HG03064 (cell line): ENCODE measurements around the gene FAM228B.
"Not testable (repeated sequence)": the region's sequence is repeated elsewhere in the genome, so short reads cannot be mapped to it uniquely, and the experiment has no call there.

Experiments
- ATAC-seq: cut with Tn5 transposase; IDR thresholded peaks from one replicate; pipeline ENCODE4 v1.9.1; 2021; ENCODE audit warnings: low read depth; ENCODE audit not compliant: unreplicated experiment

Gene FAM228B

DNA sequence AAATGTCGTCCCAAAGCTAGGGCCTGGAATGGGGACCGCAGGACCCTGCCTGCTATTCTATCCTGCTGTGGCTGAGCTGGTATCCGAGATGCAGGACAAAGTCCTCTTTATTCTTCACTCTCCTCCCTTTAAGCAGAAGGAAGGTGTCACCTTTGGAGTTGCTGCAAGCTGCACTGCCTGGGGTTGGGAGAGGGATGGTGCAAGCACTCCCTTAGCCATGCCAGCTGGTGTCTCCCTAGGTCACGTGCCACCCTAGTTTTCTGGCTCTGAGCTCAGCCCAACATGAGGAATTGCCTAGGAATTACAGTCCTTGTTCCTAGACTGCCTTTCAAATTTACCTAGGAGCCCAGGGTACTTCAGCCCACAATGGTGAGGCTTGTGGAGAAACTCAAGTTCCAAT is 30.2 kb downstream of the FAM228B start:
- no peak for ATAC-seq

DNA sequence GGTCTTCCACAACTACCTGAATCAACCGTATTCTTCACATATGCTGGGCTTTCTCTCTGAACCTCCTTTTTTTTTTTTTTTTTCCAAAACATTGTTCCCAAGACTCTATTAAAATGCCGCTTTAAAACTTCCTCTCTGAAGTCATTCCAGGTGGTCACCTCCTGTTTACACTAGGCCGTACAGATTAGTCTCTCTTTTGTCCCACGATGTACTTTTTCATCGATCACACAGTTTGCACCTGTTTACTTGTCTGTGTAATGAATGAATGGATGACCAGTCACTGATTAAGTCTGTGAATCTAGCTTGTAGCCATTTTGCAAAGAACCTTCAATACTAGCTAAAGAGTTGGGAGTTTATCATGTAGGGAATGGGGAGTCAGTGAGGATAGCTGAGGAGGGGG is 34.9 kb downstream of the FAM228B start:
- no peak for ATAC-seq

DNA sequence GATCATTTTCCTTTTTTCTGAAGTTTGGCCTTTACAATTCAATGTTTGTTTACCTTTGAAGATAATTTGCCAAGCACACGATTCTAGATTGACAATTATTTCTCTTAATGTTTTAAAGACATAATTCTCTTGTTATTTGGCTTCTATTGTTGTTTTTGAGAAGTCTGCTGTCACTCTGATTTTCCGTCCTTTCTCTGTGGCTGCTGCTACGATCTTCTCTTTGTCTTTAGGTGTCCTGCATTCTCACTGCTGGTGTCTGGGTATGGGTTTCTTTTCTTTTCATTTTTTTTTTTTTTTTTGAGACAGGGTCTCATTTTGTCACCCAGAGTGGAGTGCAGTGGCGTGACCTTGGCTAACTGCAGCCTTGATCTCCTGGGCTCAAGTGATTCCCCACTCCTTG is 36.4 kb downstream of the FAM228B start:
- ATAC-seq, result no peak

DNA sequence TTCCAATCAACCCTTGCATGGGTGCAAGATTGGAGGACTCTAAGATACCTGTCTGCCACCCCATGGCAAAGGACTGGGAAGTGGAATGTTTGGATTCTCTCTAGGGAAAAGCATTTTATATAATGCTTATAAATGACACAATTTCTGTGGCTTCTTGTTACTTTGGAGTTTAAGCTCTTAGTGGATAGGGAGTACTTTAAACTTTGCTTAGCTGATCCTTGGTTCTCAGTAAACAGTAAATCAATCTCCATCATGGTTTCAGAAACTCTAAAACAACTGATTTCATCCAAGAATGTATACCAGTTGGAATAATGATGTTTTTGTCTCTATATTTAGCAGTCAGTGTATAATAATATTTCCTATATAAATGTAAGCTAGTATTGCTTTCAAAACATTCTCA is 37.5 kb downstream of the FAM228B start:
- ATAC-seq, result no peak

DNA sequence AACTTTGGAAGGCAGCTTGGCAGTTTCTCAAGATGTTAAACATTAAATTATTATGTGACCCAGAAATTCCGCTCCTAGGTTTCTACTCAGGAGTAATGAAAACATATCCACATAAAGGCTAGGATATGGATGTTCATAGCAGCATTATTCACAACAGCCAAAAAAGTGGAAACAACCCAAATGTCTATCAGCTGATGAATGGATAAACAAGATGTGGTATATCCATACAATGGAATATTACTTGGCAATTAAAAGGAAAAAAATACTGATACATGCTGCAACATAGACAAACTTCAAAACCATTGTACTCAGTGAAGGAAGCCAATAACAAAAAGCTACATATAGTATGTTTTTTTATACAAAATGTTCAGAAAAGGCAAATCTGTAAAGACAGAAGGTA is 39.2 kb downstream of the FAM228B start:
- no peak for ATAC-seq

DNA sequence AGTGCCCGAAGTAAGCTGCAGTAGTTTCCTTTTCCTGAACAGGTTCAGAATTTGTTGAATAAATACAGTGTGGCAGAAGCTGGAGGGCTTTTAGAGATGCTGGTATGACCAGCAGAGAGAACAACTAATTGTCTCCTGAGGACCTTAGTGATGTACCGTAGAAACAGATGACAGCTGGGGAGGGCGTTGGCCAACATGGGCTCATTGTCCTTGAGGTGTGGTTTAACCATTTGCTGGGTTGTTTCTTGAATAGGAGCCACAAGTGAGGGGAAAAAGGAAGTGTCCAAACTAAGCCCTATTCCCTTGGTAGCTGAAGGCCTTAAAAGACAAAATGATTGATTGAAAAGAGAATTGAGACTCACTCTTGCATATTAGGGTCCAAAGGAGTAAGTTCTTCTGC is 39.9 kb downstream of the FAM228B start:
- ATAC-seq, result no peak

DNA sequence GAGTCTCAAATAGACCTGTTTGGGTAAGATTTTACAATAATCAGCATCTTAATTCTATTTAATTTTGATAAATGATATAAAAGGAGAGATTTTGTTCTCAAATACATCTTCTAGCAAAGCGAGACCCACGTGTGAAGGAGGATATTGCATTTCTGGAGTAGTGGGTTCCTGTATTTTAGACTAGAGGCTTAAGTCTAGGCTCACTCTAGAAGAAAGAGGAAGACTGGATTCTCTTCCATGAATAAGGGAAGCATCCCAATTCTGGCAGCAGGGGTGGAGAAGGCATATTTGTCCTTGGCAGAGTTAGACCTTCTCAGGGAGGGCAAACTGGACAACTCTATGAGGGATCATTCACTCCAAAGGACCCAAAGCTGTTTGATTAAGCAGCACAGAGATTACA is 40.3 kb downstream of the FAM228B start:
- ATAC-seq, result no peak

DNA sequence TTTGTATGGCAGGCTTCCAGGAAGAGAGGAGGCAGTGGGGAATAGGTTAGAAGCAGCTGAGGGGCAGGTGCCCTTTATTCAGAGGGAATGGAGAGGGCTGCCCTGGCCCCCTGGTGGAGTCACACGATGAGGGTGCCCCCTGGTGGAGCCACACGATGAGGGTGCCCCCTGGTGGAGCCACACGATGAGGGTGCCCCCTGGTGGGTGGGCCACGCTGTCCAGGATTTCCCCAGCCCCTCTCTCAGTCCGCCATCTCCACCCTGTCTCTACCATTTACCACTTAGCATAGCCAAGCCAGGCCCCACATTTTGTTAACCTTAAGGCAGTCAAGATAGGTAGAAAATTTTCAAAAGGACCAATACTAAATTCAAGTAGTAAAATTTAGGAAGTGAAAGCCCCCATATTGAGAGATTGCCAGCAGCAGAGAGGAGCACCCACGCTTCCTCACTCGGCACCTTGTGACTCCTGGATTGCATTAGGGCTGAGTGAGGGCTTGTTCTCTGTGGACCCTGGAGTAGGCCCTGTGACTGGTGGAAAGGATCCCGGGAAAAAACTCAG is 41.2 kb downstream of the FAM228B start:
- no peak for ATAC-seq

DNA sequence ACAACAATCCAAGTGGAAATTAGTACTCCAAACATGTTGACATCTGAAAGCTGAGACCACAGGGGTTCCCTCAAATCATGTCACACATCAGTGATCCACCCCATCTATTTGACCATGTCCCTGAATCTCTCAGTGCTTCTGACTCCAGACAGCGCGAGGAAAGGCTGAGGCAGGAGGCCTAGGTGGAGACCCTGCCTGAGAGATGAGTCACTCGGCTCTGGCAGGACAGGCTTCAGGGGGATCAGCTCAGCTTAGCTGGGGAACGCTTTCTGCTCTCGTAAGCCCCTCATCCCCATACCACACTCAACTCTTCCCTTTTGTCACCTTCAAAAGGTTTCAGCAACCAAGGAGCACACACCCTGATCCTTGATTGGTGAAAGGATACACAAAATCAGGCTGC is 45.8 kb downstream of the FAM228B start:
- ATAC-seq, result no peak

DNA sequence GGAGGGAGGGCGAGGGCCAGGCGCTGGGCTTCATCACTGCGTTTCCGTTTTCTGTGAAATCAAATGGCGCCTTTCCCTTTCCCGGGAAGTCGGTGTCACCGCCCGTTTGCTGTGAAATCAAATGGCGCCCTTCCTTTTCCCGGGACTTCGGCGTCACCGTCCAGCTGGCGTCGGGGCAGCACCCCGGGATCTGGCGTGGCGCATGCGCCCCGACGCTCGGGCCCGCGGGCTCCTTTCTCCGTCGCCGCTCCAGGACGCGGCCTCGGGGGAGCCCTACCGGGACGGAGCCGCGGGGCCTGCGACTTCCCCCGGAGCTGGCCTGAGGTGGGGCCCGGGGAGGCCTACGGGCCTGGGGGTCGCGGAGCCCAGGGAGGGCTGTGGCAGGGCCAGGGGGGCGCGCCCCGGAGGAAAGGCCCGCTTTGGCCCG is 51.6 kb downstream of the FAM228B start, which contains the start of gene FAM228A:
TSS of gene FAM228A (plus strand) at position 203 of the 427 bp plus-strand sequence. CDS start 428 bp downstream, outside the sequence.
- ATAC-seq, result no peak

DNA sequence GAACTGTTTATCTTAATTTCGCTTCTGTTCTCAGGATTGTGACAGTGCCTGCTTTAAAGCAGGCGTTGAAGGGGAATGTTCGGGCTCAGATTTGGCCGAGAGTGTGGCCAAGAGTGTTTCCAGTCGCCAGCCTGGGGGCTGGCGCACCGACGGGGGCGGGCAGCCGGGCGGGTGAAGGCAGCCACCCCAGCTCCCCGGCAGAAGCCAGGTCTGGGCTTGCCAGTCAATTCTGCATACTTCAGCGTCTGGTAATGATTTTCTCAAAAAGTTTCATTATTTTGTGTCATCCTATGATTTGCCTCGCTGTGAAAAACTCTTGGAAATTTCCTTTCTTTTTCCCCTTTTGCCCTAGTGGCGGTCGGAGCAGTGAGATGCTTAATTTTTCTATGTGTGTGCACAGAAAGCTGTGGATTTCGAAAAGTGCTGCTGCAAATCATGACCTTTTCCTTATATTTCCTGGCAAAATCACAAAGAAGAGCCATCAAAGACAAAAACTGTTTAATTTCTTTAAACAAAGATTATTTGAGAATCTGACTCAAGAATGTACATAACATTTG is 52.4 kb downstream of the FAM228B start:
- no peak for ATAC-seq

DNA sequence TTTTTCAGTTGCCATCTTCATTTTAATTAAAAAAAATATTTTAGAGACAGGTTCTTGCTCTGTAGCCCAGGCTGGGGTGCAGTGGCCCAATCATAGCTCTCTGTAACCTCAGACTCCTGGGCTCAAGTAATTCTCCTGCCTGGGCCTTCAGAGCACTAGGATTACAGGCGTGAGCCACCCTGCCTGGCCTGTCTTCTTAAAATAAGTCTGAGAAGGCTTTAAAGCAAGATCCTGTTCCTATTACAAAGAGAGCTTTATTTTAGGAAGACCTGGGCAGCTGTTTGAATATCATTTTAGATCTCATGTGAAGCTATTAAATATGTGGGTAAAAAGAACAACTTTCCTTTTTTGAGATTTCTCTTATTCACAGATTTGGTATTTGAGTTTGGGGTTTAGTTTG is 53.1 kb downstream of the FAM228B start:
- ATAC-seq, result no peak

DNA sequence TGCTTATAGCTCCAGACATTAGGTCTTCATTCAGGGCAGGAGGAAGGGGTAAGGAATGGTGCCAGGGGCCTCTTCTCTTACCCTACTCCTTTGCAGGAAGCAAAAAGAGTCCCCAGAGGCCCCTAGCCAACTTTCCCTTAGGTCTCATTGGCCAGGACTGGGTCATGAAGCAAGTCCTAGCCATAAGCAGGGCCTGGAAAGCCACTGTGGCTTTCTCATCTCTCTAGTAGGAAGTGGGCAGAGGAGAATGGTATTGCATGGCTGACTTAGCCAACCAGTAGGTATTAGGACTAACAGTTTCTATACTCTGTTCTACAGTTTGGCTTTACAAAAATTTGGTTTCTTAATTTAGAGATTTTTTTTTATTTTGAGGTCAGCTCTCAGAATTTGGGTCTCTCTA is 56.4 kb downstream of the FAM228B start:
- no peak for ATAC-seq

DNA sequence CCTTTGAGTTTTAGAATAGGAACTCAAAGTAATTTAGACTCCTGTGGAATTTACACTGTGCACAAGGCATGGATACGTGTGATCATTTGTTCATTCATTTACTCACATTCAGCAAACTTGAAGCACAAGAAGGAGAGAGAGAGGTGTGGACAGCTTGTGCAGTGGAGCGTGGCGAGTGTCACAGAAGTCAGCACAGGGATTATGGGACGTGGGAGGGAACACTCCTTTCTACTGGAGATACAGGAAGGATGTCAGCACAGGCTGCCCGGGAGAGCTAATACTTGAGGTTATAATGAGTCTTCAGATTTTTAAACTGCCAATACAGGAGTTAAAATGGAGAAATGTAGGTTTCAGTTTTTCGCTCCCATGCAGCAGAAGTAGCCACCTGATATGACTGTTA is 58.6 kb downstream of the FAM228B start:
- ATAC-seq, result no peak

DNA sequence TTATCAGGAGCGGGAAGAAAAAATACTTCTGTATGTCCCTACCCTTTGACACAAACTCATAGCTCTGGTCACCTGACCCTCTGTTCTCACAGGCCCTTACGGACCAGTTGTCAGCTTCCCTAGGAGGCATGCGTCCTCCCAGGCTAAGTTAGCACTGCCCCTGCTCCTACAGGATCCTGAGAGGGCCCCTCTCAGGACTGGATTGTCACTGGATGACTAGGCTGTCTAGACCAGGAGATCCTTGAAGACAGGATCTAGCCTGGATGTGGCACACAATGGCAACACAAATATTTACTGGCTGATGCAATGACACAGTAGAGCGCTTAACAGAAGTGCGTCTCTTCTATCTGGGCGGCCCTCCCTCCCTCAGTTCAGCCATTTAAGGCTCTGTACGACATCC is 59.2 kb downstream of the FAM228B start:
- no peak for ATAC-seq

DNA sequence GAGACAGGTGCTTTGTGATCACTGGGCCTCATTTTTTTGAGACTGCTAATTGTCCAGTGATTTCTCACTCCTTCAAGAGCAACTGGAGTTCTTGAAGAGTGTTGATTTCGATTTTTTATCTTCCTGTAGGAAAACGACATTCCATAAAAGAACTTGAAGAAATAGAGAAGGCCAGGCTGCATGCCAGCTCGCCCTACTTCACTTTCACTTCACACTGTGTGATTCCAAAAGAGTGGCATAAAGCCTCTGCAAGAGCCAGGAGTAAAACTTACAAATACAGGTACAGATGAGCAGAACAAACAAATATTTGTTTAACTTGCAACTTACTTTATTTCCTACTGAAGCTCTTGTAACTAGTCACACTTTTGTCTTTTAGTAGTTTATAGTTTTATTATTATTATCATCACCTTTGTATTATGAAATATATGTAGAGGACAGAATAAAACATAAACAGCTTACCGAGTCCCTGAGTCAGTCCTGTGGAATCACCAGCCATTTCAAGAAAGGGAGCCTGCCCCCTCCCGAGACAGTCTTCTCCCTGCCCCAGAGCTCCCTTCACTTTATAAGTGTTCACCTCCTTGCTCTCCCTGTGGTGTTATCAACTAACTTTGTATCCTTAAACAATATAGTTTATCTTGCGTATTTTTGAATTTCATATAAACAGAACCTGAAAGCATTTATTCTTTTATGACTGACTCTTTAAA is 60.2 kb downstream of the FAM228B start:
- no peak for ATAC-seq

DNA sequence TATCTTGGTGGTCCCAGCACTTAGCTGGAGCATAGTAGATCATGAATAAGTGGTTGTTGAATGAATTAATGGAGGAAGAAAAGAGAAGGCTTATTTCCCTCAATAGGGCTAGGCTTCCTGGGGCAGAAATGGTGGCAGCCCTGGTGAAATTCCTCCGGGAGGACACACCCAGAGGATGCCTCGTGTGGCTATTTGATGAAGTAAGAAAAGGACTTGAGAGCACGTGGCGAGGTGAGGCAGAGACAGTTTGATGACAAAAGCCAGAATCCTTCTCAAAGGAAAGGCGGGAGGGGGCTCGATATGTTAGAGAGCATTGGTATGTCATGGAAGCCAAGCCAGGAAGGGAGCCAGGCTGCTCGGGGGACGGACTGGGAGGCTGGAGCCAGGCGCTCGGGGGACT is 66.3 kb downstream of the FAM228B start:
- ATAC-seq, result no peak

DNA sequence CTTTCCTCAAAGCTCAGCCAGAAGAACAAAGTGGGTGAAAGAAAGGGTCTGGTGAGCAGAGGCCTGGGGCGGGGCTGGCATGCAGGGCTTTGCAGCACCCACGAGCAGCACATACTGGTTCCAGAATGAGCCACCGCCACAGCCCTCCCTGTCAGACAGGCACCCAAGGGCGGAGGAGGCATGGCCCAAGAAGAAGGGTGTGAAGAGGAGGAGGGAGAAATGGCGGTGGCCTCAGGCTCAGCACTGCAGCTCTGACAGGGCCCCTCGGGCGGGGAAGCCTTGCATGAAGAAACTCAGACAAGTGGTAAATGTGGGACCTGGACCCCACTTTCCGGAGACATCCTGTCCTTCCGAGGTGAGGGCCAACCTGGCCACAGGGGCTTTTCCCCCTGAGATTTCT is 67.2 kb downstream of the FAM228B start:
- no peak for ATAC-seq

DNA sequence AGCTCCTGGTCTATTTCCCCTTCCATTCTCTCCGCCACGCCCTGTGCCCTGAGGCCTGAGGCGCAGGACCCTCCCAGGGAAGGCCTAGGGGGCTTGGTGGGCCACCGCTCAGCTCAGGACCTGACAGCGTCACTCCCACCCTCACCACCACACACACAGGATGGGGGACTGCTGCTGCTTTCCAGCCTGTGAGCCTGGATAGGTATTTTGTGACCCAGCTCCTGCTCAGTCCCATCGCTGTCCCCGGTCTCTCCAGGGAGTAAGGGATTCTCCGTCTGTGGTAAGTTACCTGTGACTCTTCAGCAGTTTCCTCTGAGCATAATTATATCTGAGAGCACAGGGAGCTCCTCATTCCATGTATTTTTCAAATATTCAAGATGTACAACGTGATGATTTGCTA is 67.9 kb downstream of the FAM228B start:
- no peak for ATAC-seq

DNA sequence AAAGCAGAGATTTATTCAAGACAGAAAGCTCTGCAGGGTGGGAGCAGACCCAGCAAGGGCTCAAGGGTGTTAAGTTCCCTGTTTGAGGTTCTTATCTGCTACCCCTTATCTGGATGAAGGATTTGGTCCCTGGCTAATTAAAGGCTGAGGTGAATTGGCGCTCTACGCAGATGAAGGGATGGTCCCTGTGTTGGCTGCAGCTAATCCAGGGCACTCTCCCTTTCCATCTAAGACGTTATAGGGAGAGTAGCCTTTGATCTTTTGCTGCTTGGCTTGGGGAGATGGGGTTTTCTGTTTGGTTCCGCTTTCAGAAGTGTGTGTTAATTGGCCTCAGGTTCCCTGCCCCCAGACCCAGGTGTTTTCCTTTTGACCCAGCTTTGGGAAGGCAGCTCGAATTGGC is 68.6 kb downstream of the FAM228B start:
- ATAC-seq, result no peak

DNA sequence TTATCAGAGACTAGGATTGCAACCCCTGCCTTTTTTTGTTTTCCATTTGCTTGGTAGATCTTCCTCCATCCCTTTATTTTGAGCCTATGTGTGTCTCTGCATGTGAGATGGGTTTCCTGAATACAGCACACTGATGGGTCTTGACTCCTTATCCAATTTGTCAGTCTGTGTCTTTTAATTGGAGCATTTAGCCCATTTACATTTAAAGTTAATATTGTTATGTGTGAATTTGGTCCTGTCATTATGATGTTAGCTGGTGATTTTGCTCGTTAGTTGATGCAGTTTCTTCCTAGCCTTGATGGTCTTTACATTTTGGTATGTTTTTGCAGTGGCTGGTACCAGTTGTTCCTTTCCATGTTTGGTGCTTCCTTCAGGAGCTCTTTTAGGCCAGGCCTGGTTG is 73.9 kb downstream of the FAM228B start:
- not testable (repeated sequence) for ATAC-seq

DNA sequence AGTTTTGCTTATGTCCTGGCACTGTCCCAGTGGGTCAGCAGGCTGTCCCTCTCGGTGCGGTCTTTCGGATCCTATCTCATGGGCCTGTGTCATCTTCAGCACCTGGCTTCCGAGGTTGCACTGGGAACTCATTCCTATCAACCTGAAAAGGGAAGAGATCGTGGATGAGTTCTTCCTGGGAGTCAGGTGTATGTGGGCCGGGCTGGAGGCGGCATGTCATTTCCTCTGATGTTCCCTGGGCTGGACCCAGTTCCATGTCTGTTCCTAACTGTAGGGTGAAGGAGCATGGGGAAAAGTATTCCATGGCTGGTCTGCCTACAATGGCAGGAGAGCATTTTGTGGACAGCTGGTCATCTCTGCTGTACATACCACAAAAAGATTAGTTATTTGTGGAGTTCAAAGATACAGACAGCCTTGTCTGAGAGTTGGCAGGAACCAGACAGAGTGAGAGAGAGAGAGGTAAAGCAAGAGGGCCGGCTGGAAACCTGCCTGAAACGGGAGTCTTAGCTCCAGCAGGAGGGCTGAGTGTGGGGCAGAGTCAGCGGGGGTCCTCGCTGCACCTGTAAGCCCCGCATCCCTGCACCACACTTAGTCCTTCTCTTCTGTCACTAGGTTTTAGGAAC is 76.8 kb downstream of the FAM228B start:
- no peak for ATAC-seq
